H1 (cell line): Measurements from ENCODE around the gene TAF4. TPM values are rescaled to one million over a fixed set of nuclear protein-coding genes. Genes with fewer than 3 reads are reported as not detected.

ENCODE experiments used
- CHD2 ChIP-seq: IDR thresholded peaks from 2 replicates; pipeline ENCODE4 v1.6.1; 2012; ENCODE audit warnings: low read length, improper control_type of control experiment
- CHD7 ChIP-seq: fragments of 300-600 bp; sonication (generic); IDR thresholded peaks from 2 replicates; pipeline ENCODE4 v1.7.1; 2012; ENCODE audit warnings: low read length, moderate library complexity, mild to moderate bottlenecking, inconsistent platforms; ENCODE audit not compliant: insufficient replicate concordance
- CREB1 ChIP-seq: IDR thresholded peaks from 2 replicates; pipeline ENCODE4 v1.6.1; 2012; ENCODE audit warnings: inconsistent platforms
- CTBP2 ChIP-seq: IDR thresholded peaks from 2 replicates; pipeline ENCODE4 v1.7.0; 2011; ENCODE audit warnings: borderline replicate concordance, mild to moderate bottlenecking, moderate library complexity, mixed read lengths, low read length; ENCODE audit not compliant: insufficient read depth, insufficient read length
- KDM4A ChIP-seq: IDR thresholded peaks from one replicate; pipeline ENCODE4 v1.7.1; 2012; ENCODE audit warnings: low read depth, mild to moderate bottlenecking, moderate library complexity, low read length, inconsistent platforms; ENCODE audit not compliant: severe bottlenecking
- RAD21 ChIP-seq, 2 experiments: IDR thresholded peaks in 1 of 2; conservative IDR thresholded peaks in 1 of 2; 2 replicates each; pipeline ENCODE4 v1.6.1; 2011; ENCODE audit warnings: low read depth in 2 of 2, low read length in 2 of 2, improper control_type of control experiment in 1 of 2, inconsistent platforms in 1 of 2, mild to moderate bottlenecking in 1 of 2, moderate library complexity in 1 of 2
- SAP30 ChIP-seq: fragments of 300-600 bp; sonication (generic); IDR thresholded peaks from 2 replicates; pipeline ENCODE4 v1.7.1; 2012; ENCODE audit warnings: low read length, moderate library complexity, mild to moderate bottlenecking, inconsistent platforms; ENCODE audit not compliant: insufficient read depth, insufficient replicate concordance
- SIN3A ChIP-seq, 2 experiments: IDR thresholded peaks in 1 of 2; conservative IDR thresholded peaks in 1 of 2; 2 replicates each; pipeline ENCODE4 v1.6.1; 2011 to 2012; ENCODE audit warnings: low read length in 2 of 2, improper control_type of control experiment in 1 of 2, low read depth in 1 of 2, mild to moderate bottlenecking in 1 of 2
- polyA plus RNA-seq, 7 experiments: library from polyadenylated mRNA; depleted of rRNA in 3 of 7; stranded (reverse) in 5 of 7; unstranded in 2 of 7; fragments of >200 nt in 5 of 7; fragments of 200-250 nt in 2 of 7; gene quantifications; 1 replicate in 5 of 7; 2 replicates in 1 of 7; 4 replicates in 1 of 7; pipeline versions ENCODE4 v1.2.1 to v1.2.3, GENCODE V29; 2011 to 2013; ENCODE audit warnings: missing spikeins in 2 of 7, mixed read lengths in 2 of 7
- total RNA-seq: library from RNA; stranded (reverse); fragmentation: NEBNext Ultra II Directional; extraction: Animal tissue kit (Norgen Biotek cat#: 25700); gene quantifications from 2 replicates; pipeline ENCODE4 v1.2.1, GENCODE V29; 2021

Gene TAF4
- total and polyA plus RNA-seq, 2 of the 8 experiments (the other 6 are each of a cell fraction or from before 2014, with no cell fraction given) = 16.0 to 30.1 TPM

DNA sequence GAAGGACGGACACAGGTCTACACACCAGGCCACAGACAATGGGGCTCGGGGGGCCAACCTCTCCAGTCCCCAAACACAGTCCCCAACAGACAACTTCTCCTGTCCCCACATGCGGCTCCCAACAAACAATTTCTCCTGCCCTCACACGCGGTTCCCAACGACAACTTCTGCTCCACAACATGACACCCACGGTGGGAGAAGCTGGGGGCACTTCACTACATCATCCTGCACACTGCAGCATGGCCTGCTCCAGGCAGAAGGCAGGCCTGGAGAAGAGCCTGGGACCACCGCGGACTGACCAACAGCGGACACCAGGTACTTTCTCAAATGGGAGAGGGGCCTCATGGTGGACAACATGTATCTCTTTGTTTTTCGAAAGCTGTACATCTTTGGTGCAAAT is 6.7 kb downstream of the TAF4 start (continued):
- no peak for TF ChIP-seq CHD7
- TF ChIP-seq SAP30 = no peak
- no peak for TF ChIP-seq RAD21 (IDR thresholded peaks at IDR 0.05 in 1 of 2, conservative IDR thresholded peaks at IDR 0.05 in 1 of 2; ENCODE audit: low read depth in 2 of 2, low read length in 2 of 2)
- no peak for TF ChIP-seq SIN3A (conservative IDR thresholded peaks at IDR 0.05 in 1 of 2, IDR thresholded peaks at IDR 0.05 in 1 of 2; ENCODE audit: low read depth in 1 of 2, low read length in 2 of 2)
- TF ChIP-seq KDM4A = no peak
- no peak for TF ChIP-seq CREB1
- no peak for TF ChIP-seq CTBP2
- TF ChIP-seq CHD2 = no peak
